Neural cell (in vitro differentiated cells): Measurements from ENCODE around the gene SCN8A.

Experiments used
- TAF1 ChIP-seq: IDR thresholded peaks from 2 replicates; pipeline ENCODE4 v1.6.1; 2012; ENCODE audit warnings: low read depth
- TF ChIP-seq, protein P1 (sequence below): fragments of 450-650 bp; IDR thresholded peaks from 2 replicates; pipeline ENCODE4 v1.5.1; 2014; ENCODE audit warnings: antibody characterized with exemption, mild to moderate bottlenecking, moderate library complexity; ENCODE audit not compliant: poor library complexity, severe bottlenecking

DNA sequence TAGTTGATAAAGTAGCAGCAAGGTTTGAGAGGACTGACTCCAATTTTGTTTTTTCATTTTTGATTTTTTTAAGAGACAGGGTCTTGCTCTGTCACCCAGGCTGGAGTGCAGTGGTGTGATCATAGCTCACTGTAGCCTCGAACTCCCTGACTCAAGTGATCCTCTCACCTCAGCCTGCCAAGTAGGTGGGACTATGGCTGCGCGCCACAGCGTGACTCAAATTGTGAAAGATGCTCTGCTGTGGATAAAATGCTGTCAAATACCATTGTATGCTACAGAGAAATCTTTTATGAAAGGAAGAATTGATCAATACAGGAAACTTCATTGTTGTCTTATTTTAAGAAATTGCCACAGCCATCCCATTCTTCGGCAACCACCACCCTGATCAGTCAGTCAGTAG is 48.3 kb downstream of the SCN8A start:
- TF ChIP-seq, protein P1, sequence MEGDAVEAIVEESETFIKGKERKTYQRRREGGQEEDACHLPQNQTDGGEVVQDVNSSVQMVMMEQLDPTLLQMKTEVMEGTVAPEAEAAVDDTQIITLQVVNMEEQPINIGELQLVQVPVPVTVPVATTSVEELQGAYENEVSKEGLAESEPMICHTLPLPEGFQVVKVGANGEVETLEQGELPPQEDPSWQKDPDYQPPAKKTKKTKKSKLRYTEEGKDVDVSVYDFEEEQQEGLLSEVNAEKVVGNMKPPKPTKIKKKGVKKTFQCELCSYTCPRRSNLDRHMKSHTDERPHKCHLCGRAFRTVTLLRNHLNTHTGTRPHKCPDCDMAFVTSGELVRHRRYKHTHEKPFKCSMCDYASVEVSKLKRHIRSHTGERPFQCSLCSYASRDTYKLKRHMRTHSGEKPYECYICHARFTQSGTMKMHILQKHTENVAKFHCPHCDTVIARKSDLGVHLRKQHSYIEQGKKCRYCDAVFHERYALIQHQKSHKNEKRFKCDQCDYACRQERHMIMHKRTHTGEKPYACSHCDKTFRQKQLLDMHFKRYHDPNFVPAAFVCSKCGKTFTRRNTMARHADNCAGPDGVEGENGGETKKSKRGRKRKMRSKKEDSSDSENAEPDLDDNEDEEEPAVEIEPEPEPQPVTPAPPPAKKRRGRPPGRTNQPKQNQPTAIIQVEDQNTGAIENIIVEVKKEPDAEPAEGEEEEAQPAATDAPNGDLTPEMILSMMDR, result no peak
- TF ChIP-seq TAF1, result no peak
